BLaER1 (cell line): Measurements from ENCODE around the gene MMP3.

Source experiments
- H3K27ac ChIP-seq: shearing (Covaris generic); formaldehyde crosslinking; 2 replicates; pipeline ENCODE4 v1.8.1; 2022
- H3K27me3 ChIP-seq: shearing (Covaris generic); formaldehyde crosslinking; 2 replicates; pipeline ENCODE4 v1.8.1; 2022
- H3K36me3 ChIP-seq: shearing (Covaris generic); formaldehyde crosslinking; 2 replicates; pipeline ENCODE4 v1.8.1; 2022
- H3K4me1 ChIP-seq: shearing (Covaris generic); formaldehyde crosslinking; 2 replicates; pipeline ENCODE4 v1.8.1; 2022
- H3K4me2 ChIP-seq: shearing (Covaris generic); formaldehyde crosslinking; 2 replicates; pipeline ENCODE4 v1.8.1; 2022
- H3K4me3 ChIP-seq: shearing (Covaris generic); formaldehyde crosslinking; 2 replicates; pipeline ENCODE4 v1.8.1; 2022
- H3K9ac ChIP-seq: shearing (Covaris generic); formaldehyde crosslinking; 2 replicates; pipeline ENCODE4 v1.8.1; 2022
- H3K9me3 ChIP-seq: shearing (Covaris generic); formaldehyde crosslinking; 2 replicates; pipeline ENCODE4 v1.8.1; 2022
- H4K20me1 ChIP-seq: shearing (Covaris generic); formaldehyde crosslinking; 2 replicates; pipeline ENCODE4 v1.8.1; 2022
- Cebpa-rat ChIP-seq: shearing (Covaris generic); IDR thresholded peaks from 2 replicates; pipeline ENCODE4 v1.8.1; 2022

Gene MMP3

GRCh38 chr11:102833731-102834130 is 9.7 kb downstream of the MMP3 start:
- H3K9me3 ChIP-seq, result peaks cover 3% of the 10 kb centered on the region; the same call in 1 of the 2 replicates
- H4K20me1 ChIP-seq, result no peaks in the 10 kb centered on the region
- no peak overlapping the region for H3K27ac ChIP-seq
- no peaks in the 10 kb centered on the region for H3K4me1 ChIP-seq
- no peak overlapping the region for H3K9ac ChIP-seq
- H3K4me2 ChIP-seq, result no peak overlapping the region
- no peaks in the 10 kb centered on the region for H3K36me3 ChIP-seq
- no peak for TF ChIP-seq Cebpa-rat
- H3K27me3 ChIP-seq, result no peaks in the 10 kb centered on the region
- no peak overlapping the region for H3K4me3 ChIP-seq

GRCh38 chr11:102832612-102833011 is 10.8 kb downstream of the MMP3 start:
- H3K4me2 ChIP-seq, result no peak overlapping the region
- no peak overlapping the region for H3K9ac ChIP-seq
- peaks cover 3% of the 10 kb centered on the region; the same call in 1 of the 2 replicates for H3K9me3 ChIP-seq
- no peaks in the 10 kb centered on the region for H3K27me3 ChIP-seq
- no peak overlapping the region for H3K27ac ChIP-seq
- no peaks in the 10 kb centered on the region for H3K4me1 ChIP-seq
- no peaks in the 10 kb centered on the region for H4K20me1 ChIP-seq
- H3K36me3 ChIP-seq, result no peaks in the 10 kb centered on the region
- no peak for TF ChIP-seq Cebpa-rat
- no peak overlapping the region for H3K4me3 ChIP-seq

- Histone ChIP-seq H3K9ac (no peak overlapping the region), H3K4me1 (no peaks in the 10 kb centered on the region), H3K27me3 (no peaks in the 10 kb centered on the region), H3K27ac (no peak overlapping the region), H4K20me1 (no peaks in the 10 kb centered on the region), H3K4me3 (no peak overlapping the region), H3K4me2 (no peak overlapping the region), H3K9me3 (peaks cover 4% of the 10 kb centered on the region), H3K36me3 (no peaks in the 10 kb centered on the region)
- no peak for TF ChIP-seq Cebpa-rat
Measured at GRCh38 chr11:102831489-102832440, 11.6 kb downstream of the MMP3 start.

GRCh38 chr11:102831128-102831488 is 12.3 kb downstream of the MMP3 start:
- Histone ChIP-seq H3K4me2 (no peak overlapping the region), H3K4me3 (no peak overlapping the region), H4K20me1 (no peaks in the 10 kb centered on the region), H3K9me3 (peaks cover 11% of the 10 kb centered on the region), H3K9ac (no peak overlapping the region), H3K27me3 (no peaks in the 10 kb centered on the region), H3K4me1 (no peaks in the 10 kb centered on the region), H3K36me3 (no peaks in the 10 kb centered on the region), H3K27ac (no peak overlapping the region)
- no peak for TF ChIP-seq Cebpa-rat

GRCh38 chr11:102830001-102830727 is 13.2 kb downstream of the MMP3 start:
- H4K20me1 ChIP-seq, result no peaks in the 10 kb centered on the region
- no peak overlapping the region for H3K27ac ChIP-seq
- TF ChIP-seq Cebpa-rat, result no peak

GRCh38 chr11:102829316-102830000 is 14.0 kb downstream of the MMP3 start:
- Histone ChIP-seq H3K27ac (no peak overlapping the region), H3K4me3 (no peak overlapping the region), H3K9me3 (peaks cover 18% of the 10 kb centered on the region), H3K4me1 (no peaks in the 10 kb centered on the region), H3K4me2 (no peak overlapping the region), H3K9ac (no peak overlapping the region), H4K20me1 (no peaks in the 10 kb centered on the region), H3K27me3 (no peaks in the 10 kb centered on the region), H3K36me3 (no peaks in the 10 kb centered on the region)
- no peak for TF ChIP-seq Cebpa-rat

More at GRCh38 chr11:102830001-102830727, 13.2 kb downstream of the MMP3 start:
- no peaks in the 10 kb centered on the region for H3K27me3 ChIP-seq
- H3K4me2 ChIP-seq, result no peak overlapping the region
- no peak overlapping the region for H3K9ac ChIP-seq
- H3K4me1 ChIP-seq, result no peaks in the 10 kb centered on the region
- H3K9me3 ChIP-seq, result peaks cover 18% of the 10 kb centered on the region
- no peaks in the 10 kb centered on the region for H3K36me3 ChIP-seq
- no peak overlapping the region for H3K4me3 ChIP-seq

GRCh38 chr11:102824556-102824955 is 18.9 kb downstream of the MMP3 start:
- H3K27me3 ChIP-seq, result no peaks in the 10 kb centered on the region
- no peaks in the 10 kb centered on the region for H3K4me1 ChIP-seq
- H3K36me3 ChIP-seq, result no peaks in the 10 kb centered on the region
- no peak overlapping the region for H3K9ac ChIP-seq
- TF ChIP-seq Cebpa-rat, result no peak
- no peak overlapping the region for H3K4me3 ChIP-seq
- H3K9me3 ChIP-seq, result peaks cover 15% of the 10 kb centered on the region
- no peak overlapping the region for H3K4me2 ChIP-seq
- no peak overlapping the region for H3K27ac ChIP-seq
- no peaks in the 10 kb centered on the region for H4K20me1 ChIP-seq

- H3K36me3 ChIP-seq, result no peaks in the 10 kb centered on the region
- no peak overlapping the region for H3K9ac ChIP-seq
- no peak overlapping the region for H3K4me3 ChIP-seq
- H3K27ac ChIP-seq, result no peak overlapping the region
- TF ChIP-seq Cebpa-rat, result no peak
- no peaks in the 10 kb centered on the region for H3K4me1 ChIP-seq
- H3K4me2 ChIP-seq, result no peak overlapping the region
- no peaks in the 10 kb centered on the region for H3K9me3 ChIP-seq
- H3K27me3 ChIP-seq, result no peaks in the 10 kb centered on the region
- no peaks in the 10 kb centered on the region for H4K20me1 ChIP-seq
Measured at GRCh38 chr11:102819491-102819890, 23.9 kb downstream of the MMP3 start.

GRCh38 chr11:102813484-102813883 is 29.9 kb downstream of the MMP3 start:
- H3K4me2 ChIP-seq, result no peak overlapping the region
- no peaks in the 10 kb centered on the region for H3K9me3 ChIP-seq
- no peak overlapping the region for H3K9ac ChIP-seq
- H3K4me3 ChIP-seq, result no peak overlapping the region
- no peaks in the 10 kb centered on the region for H3K36me3 ChIP-seq
- H3K27me3 ChIP-seq, result no peaks in the 10 kb centered on the region
- no peaks in the 10 kb centered on the region for H3K4me1 ChIP-seq
- no peaks in the 10 kb centered on the region for H4K20me1 ChIP-seq
- H3K27ac ChIP-seq, result no peak overlapping the region
- no peak for TF ChIP-seq Cebpa-rat
